Measurements from ENCODE around the gene FDXR.
"Not testable (repeated sequence)": the region's sequence is repeated elsewhere in the genome, so short reads cannot be mapped to it uniquely, and the experiment has no call there.

FDXR gene, protein sequence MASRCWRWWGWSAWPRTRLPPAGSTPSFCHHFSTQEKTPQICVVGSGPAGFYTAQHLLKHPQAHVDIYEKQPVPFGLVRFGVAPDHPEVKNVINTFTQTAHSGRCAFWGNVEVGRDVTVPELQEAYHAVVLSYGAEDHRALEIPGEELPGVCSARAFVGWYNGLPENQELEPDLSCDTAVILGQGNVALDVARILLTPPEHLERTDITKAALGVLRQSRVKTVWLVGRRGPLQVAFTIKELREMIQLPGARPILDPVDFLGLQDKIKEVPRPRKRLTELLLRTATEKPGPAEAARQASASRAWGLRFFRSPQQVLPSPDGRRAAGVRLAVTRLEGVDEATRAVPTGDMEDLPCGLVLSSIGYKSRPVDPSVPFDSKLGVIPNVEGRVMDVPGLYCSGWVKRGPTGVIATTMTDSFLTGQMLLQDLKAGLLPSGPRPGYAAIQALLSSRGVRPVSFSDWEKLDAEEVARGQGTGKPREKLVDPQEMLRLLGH

DNA sequence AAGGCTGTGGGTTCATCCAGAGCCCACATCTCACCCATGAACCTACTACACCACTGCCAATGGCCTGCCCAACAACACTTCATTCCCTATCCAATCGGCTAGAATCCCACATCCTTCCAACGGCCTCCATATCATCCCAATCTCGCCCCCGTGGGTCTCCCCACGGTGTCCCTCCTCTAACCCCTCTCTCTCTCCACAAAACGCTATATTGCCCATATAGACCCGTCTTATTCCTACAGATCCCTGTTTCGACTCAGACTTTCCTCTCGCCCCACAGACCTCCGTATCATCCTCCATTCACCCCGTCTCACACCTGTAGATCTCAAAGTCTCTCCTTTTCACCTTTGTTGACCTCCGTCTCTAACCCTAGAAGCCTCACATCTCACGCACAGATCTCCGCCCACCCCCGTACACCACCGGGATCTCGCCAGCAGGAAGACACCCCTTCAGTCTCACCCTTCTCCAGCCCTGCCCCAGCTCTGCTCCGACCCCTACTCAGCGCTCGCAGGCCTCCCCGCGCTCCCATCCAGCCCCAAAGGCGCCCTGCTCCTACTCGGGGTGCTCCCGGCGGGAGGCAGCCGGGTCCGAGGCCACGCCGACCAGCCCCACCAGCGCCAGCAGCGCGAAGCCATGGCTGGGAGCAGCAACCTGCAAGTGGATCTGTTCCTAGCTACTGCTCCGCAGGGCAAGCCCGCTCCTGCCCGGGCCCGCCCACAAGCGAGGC, at the start of gene FDXR:
FDXR (minus strand) TSS at position 682 of the 724 bp plus-strand sequence; CDS start at position 632, 50 bp downstream.
- H3K4me3 ChIP-seq = peak within 1 kb of the TSS; percentile 44 to 74 (median 61)
- H3K27ac ChIP-seq = peak within 1 kb of the TSS; percentile 70 to 96 (median 90)

DNA sequence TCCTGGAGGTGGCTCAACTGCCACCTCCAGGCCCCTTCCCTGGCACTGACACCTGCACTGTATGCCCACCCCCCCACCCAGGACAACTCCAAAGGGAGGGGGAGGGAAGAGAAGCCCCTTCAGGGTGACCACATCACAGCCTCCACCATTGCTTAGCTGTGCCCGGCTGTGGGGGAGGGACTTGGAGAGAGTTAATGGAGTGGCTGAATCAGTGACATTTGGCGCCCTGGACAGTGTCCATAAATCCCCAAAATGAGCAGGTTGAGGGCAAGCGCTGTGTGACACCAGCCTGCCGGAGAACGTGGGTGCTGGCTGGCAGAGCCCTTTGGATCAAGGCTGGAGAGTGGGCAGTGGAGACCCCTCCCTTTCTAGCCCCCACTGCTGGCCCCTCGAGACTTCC, 49.4 kb upstream of the FDXR start:
- Histone ChIP-seq H3K27ac (no peak overlapping the region), H3K4me3 (peak overlapping the region in 1 of 7 experiments; percentile 15)

DNA sequence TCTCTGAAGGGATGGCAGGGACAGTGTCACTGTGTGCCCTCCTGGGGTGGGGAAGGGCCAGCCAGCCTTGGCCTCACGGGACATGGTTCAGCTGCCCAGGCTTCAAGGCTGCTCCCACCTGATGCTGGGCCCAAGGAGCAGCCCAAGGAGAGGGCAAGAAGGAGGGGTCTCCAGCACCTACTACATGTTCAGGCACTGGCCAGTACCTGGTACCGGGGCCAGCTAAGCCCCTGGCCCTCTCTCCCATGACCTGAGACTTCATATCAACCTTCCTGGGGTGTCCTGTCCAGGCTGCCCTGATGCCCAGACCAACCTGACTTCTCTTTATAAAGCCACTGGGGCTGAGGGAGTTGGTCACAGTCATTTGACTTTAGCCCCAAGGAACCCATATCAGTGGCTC, 49.0 kb upstream of the FDXR start:
- Histone ChIP-seq H3K27ac (no peak overlapping the region), H3K4me3 (no peak overlapping the region)

GRCh38 chr17:74921026-74921681, 48.4 kb upstream of the FDXR start:
- H3K27ac ChIP-seq = peak overlapping the region in 2 of 21 experiments; percentile 17 to 21

DNA sequence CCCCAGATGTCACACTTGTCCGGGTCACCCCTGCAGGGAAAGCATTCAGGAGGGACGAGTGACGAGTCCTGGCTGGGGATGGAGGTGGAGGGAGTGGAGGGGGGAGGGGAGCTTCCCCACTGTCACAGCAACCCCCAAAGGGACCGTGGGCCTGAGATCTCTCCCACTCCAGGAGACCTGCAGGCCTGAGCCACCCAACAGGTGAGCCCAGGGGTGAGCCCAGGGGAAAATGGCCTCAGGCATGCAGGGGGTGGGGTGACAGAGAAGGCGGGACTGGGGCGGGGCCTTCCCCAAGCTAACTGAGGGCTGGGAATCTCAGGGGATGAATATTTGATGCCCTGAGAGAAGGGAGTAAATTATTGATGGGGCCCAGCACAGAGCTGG, 47.8 kb upstream of the FDXR start:
- Histone ChIP-seq H3K4me3 (no peak overlapping the region), H3K27ac (peak overlapping the region in 2 of 21 experiments; percentile 17 to 21)

More at GRCh38 chr17:74921026-74921681, 48.4 kb upstream of the FDXR start:
- H3K4me3 ChIP-seq = no peak overlapping the region

GRCh38 chr17:74920306-74920620, 47.5 kb upstream of the FDXR start:
- H3K27ac ChIP-seq = no peak overlapping the region
- no peak overlapping the region for H3K4me3 ChIP-seq

GRCh38 chr17:74919440-74920305, 46.9 kb upstream of the FDXR start:
- no peak overlapping the region for H3K27ac ChIP-seq
- no peak overlapping the region for H3K4me3 ChIP-seq

DNA sequence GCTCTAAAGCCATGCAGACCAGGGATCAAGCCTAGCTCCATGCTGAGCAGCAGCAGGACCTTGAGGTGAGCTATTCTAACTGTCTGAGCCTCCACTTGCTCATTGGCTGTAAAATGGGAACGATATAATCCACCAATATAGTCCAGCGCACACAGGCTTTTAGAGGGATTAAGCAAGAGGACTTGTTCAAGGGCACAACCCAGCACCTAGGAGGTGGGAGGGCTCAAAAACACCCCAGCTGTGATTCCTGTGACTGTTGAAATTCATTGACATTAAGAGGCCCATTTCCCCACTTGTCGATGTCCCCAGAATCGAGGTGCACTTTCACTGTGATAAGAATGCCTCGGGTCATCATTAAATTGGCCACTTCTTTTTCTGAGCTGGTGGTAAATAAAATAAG, 46.1 kb upstream of the FDXR start:
- no peak overlapping the region for H3K4me3 ChIP-seq
- H3K27ac ChIP-seq = no peak overlapping the region

DNA sequence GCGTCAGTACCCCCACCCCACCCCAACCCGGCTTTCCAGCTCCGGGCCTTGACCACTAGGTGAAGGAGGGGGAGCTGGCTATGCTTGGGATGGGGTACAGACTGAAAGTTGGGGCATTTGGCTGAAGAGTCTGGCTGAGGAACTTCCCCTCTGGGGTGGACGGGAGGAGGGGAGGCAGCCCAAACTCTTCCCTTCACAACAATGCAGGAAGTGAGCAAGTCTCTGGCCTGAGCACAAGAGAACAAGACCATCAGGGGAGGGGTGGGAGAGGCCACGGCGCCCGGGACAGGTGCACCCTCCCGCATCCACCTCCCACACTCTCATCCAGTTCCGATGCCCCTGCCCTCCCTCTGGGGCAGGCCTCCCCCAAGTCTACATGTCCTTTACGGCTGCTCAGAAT, 44.6 kb upstream of the FDXR start:
- H3K4me3 ChIP-seq = no peak overlapping the region
- H3K27ac ChIP-seq = no peak overlapping the region

DNA sequence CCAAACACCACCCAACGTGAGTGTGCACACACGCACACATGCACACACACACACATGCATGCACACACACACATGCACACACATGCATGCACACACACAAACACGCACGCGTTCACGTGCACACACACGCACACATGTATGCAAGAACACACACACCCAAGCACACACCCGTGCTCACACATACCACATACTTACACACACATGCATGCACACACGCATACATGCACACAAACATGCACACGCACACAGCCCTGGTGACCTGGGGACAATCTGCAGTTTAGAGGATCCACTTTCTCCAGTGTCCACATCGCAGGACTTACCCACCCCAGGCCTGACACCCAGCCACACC, 44.0 kb upstream of the FDXR start:
- Histone ChIP-seq H3K27ac (no peak overlapping the region), H3K4me3 (no peak overlapping the region)

GRCh38 chr17:74916136-74916850, 43.5 kb upstream of the FDXR start:
- Histone ChIP-seq H3K27ac (no peak overlapping the region), H3K4me3 (no peak overlapping the region)

- H3K4me3 ChIP-seq, H3K27ac ChIP-seq: not testable (repeated sequence)
These were observed 38.6 kb upstream of the FDXR start for GRCh38 chr17:74911423-74911822.

DNA sequence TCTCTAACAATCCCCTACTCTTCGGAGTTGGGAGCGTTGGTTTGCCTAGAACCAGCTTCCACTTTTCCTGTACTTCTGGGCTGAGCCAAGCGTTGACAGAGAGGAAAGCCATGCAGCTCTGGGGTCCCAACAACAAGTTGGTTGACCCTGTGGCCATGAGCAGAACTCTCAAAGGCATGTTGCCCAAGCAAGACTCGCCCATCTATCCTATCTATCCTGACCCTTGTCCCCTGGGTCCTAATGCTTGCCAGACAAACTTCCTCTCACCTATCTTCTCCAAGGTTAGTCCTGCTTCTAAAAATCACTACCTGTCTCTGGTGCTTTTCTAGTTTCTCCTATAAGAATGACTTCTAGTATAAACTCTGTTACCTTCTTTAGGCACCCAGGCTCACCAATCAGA, 36.3 kb upstream of the FDXR start:
- not testable (repeated sequence) for H3K4me3 ChIP-seq, H3K27ac ChIP-seq

DNA sequence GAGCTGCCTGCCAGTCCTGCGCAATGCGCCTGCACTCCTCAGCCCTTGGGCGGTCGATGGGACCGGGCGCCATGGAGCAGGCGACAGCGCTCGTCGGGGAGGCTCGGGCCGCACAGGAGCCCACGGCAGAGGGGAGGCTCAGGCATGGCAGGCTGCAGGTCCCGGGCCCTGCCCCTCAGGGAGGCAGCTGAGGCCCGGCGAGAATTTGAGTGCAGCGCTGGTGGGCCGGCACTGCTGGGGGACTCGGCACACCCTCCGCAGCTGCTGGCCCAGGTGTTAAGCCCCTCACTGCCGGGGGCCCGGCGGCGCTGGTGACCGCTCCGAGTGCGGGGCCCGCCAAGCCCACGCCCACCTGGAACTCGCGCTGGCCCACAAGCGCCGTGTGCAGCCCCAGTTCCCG, 34.2 kb upstream of the FDXR start:
- peak overlapping the region in 4 of 21 experiments; percentile 13 to 58 (median 36) for H3K27ac ChIP-seq

GRCh38 chr17:74906214-74906793, 33.5 kb upstream of the FDXR start:
- not testable (repeated sequence) for H3K4me3 ChIP-seq, H3K27ac ChIP-seq

More for the DNA sequence above, 34.2 kb upstream of the FDXR start:
- no peak overlapping the region for H3K4me3 ChIP-seq

GRCh38 chr17:74904687-74905409, 32.1 kb upstream of the FDXR start:
- no peak overlapping the region for H3K27ac ChIP-seq
- H3K4me3 ChIP-seq = no peak overlapping the region

DNA sequence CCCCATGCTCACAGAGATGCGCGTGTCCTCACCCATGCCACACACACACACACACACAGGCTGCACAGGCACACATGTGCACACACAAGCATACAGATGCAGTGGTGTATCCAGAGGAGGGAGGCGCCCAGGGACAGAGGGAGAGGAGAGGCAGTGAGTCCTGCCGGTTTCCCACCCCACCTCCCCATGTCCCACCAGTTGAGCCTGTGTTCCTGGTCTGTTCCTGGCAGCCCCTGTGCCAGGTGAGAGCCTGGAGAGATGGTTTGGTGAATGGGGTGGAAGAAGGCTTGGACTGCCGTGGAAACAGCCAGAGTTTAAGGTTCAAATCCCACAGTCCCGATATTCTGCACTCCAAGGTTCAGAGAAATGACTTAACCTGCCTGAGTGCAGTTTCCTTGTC, 30.9 kb upstream of the FDXR start:
- H3K4me3 ChIP-seq = no peak overlapping the region
- H3K27ac ChIP-seq = no peak overlapping the region

DNA sequence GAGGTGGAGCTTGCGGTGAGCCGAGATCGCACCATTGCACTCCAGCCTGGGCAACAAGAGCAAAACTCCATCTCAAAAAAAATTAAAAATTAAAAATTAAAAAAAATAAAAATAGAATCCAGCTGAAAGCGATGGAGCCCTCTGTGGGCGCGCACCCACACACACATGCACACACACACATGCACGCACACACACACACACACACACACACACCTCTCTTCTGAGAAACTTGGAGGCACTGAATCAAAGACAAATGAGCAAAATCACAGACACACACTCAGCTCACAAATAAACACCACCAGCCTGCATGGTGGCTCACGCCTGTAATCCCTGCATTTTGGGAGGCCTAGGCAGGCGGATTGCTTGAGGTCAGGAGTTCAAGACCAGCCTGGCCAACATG, 30.2 kb upstream of the FDXR start:
- Histone ChIP-seq H3K4me3 (no peak overlapping the region), H3K27ac (no peak overlapping the region)

Measured in skin epidermis (tissue), 12 donors.